Left lobe of liver (tissue), 2 donors: ENCODE results near the gene SLC35G4. TPM values are rescaled to one million over a fixed set of nuclear protein-coding genes. Genes with fewer than 3 reads are reported as not detected.
A peak's percentile ranks its signal among the peaks of the same experiment; 100 is the strongest.
"Not testable (repeated sequence)": the region's sequence is repeated elsewhere in the genome, so short reads cannot be mapped to it uniquely, and the experiment has no call there.

Source experiments
- ATAC-seq: fragments of 200-7000 bp; cut with Tn5 transposase; one replicate; pipeline ENCODE4 v1.9.1; 2020; ENCODE audit warnings: mild to moderate bottlenecking, moderate library complexity
- DNase-seq: peaks from one replicate; pipeline ENCODE4 v3.0.0-alpha.2; 2020; ENCODE audit warnings: low spot score
- total RNA-seq: library from RNA; stranded (reverse); gene quantifications from one replicate; pipeline ENCODE4 v1.2.1, GENCODE V29; 2021
- donor health status: DM: no; HTN: no; CAD: no; lungs with moderate emphysema.
- donor health status: DM: no; HTN: yes; CAD: no.

SLC35G4 gene
- total RNA-seq, 1 donor from 2014 or later, result not detected

DNA sequence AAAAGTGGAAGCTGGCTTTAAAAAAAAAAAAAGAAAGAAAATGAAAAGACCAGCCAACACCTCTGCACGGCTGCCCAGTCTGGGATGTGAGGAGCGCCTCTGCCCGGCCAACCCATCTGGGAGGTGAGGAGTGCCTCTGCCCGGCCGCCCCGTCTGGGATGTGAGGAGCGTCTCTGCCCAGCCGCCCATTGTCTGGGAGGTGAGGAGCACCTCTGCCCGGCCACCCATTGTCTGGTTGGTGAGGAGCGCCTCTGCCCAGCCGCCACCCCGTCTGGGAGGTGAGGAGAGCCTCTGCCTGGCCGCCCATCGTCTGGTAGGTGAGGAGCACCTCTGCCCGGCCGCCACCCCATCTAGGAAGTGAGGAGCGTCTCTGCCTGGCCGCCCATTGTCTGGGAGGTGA lies 3.7 kb downstream of the SLC35G4 start:
- ATAC-seq, DNase-seq: not testable (repeated sequence)

GRCh38 chr18:11613611-11614010 lies 4.2 kb downstream of the SLC35G4 start:
- DNase-seq, ATAC-seq: not testable (repeated sequence)

- not testable (repeated sequence) for ATAC-seq, DNase-seq
Observed at GRCh38 chr18:11614042-11614441, 4.6 kb downstream of the SLC35G4 start.

- DNase-seq, ATAC-seq: not testable (repeated sequence)
Observed at GRCh38 chr18:11614981-11615380, 5.6 kb downstream of the SLC35G4 start.

- not testable (repeated sequence) for ATAC-seq, DNase-seq
Observed at GRCh38 chr18:11647310-11647709, 37.9 kb downstream of the SLC35G4 start.

- DNase-seq, ATAC-seq: not testable (repeated sequence)
Observed at GRCh38 chr18:11647804-11648203, 38.4 kb downstream of the SLC35G4 start.

- no peak for ATAC-seq
- no peak for DNase-seq
Observed at GRCh38 chr18:11649839-11650238, 40.4 kb downstream of the SLC35G4 start.

DNA sequence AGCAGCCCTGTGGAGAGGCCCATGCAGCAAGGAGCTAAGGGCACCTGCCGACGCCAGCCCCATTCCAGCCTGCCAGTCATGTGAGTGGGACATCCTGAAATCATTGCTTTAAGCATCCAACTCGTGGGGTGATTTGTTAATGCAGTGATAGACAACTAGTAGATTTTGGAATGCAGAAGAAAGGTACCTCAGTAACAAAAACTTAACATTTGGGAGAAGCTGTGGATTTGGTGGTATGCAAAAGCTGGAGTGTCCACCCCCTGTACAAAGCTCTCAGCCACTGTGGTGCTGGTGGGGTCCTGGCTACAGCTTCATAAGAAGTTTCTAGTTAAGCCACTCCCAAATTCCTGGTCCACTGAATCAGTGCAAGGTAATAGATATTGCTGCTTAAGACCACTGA lies 42.5 kb downstream of the SLC35G4 start:
- no peak for DNase-seq
- ATAC-seq, result no peak

GRCh38 chr18:11653521-11653920 lies 44.1 kb downstream of the SLC35G4 start:
- DNase-seq (no peak), ATAC-seq (no peak)

- ATAC-seq, result peak; percentile 90
- no peak for DNase-seq
Observed at GRCh38 chr18:11654736-11655605, 45.6 kb downstream of the SLC35G4 start.

GRCh38 chr18:11655606-11655932 lies 46.2 kb downstream of the SLC35G4 start:
- no peak for ATAC-seq
- no peak for DNase-seq

DNA sequence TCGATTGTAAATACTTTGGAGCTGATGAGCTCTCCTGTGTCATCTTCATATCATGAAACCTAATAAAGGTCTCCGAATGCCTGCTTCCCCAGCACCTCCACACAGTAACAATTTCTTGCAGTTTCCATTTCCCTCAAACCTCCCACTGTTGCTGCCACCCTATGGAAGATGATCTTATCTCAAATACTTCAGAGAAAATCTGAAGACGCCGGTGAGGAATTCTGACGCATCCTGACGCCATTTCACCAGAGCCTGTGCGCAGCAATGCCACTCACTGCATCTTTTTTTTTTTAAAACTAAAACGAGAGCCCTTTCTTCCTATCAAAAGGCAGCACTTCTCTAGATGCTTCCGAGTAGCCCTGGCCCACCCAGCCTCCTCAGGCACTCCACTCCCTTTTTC lies 47.8 kb downstream of the SLC35G4 start:
- DNase-seq (no peak), ATAC-seq (no peak)

DNA sequence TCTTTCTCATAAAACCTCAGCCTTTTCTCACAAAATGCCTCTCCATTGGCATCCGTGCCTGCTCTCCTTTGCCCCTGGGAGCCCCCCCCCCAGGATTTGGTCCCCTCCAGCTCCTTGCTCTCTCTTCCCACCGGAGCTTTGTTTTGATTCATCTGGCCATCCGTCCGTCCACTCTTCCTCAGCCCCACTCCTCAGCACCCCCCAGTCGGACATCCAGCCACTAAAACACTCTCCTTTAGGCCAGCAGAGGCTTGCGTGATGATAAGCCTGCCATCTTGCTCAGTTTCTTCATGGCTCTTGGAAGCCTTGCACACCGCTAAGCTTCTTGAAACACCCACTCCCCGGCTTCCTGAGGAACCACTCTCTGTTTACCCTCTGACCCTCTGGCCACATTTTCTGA lies 48.2 kb downstream of the SLC35G4 start:
- ATAC-seq, result no peak
- DNase-seq, result no peak

DNA sequence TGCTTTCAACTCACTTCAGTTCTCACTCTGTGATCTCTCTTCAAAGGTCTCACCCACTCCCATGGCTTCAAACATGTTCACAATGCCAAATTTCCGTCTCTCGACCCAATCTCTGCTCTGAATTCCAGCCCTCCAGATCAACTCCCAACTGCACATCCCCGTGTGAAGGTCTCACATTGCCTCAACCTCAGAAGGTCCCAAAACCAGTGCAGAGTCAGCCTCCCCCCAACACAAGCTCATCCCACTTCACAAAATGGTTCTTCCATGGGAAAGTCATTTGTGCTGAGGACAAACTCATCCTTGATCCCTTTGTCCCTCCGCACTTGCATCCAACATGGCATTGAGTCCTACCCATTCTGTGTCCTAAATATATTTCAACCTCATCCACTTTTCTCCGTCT lies 48.6 kb downstream of the SLC35G4 start:
- ATAC-seq, result no peak
- no peak for DNase-seq

DNA sequence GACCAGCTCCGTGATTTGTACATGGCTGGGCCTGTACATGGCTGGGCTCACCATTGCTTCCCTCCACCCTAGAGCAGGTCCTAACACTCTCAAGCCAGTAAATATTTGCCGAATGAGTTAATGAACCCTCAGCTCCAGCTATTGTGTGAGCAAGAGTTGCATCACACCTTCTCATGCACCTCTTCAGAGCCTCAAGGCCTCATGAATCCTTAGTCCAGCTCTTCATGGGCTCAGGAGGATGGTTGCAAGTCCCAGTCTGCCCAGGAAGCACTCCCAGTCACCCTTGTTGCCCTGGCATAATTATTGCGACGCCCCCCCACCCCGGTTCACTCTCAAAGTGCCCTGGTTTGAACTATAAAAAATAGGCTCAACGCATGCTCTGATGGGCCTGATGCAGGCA lies 49.6 kb downstream of the SLC35G4 start:
- ATAC-seq, result no peak
- DNase-seq, result no peak

Other genes starting within 250 kb of the SLC35G4 start
- gene GNAL, start 79.7 kb downstream of the SLC35G4 start, total RNA-seq, result 1.3 TPM
- gene CHMP1B, start 241.8 kb downstream of the SLC35G4 start, total RNA-seq, result 12.9 TPM